NB4 (cell line): Measurements from ENCODE around the gene RBMS3.

Experiments used
- DNase-seq: peaks from one replicate; pipeline ENCODE4 v3.0.0; 2010; ENCODE audit warnings: low read depth
- H3K4me3 ChIP-seq: one replicate; pipeline ENCODE4 v1.5.1; 2011; ENCODE audit warnings: mild to moderate bottlenecking, low read depth, low read length, moderate library complexity
- CTCF ChIP-seq: IDR thresholded peaks from one replicate; pipeline ENCODE4 v1.5.1; 2012; ENCODE audit warnings: low read depth, low read length
- MAX ChIP-seq: IDR thresholded peaks from 2 replicates; pipeline ENCODE4 v1.6.1; 2011; ENCODE audit warnings: low read depth, low read length
- MYC ChIP-seq: IDR thresholded peaks from 2 replicates; pipeline ENCODE4 v1.6.1; 2011; ENCODE audit warnings: low read depth, low read length
- POLR2A ChIP-seq: IDR thresholded peaks from 2 replicates; pipeline ENCODE4 v1.6.1; 2011; ENCODE audit warnings: mild to moderate bottlenecking; ENCODE audit not compliant: insufficient read length; ENCODE audit errors: extremely low read depth

RBMS3 gene

DNA sequence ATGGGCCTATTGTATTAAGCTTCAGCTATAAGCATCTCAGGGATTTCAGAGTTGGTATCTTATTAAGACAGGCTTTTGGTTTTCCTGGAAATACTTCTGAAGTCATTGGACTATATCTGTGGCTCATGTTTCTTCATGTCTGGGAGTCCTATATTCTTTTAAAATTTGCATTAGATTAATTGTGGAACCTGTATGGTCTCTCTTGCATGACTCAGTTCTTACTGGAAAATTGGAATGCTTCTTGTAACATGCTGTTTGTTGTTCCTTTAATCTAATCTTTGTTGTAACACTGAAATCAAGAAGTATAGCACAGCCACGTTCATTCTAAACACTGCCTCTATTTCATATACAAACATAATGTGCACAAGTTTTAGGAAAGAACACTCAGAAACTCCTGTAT is 208.1 kb downstream of the RBMS3 start:
- TF ChIP-seq MAX, result no peak
- TF ChIP-seq MYC, result no peak
- no peak for TF ChIP-seq POLR2A
- no peak for TF ChIP-seq CTCF
- DNase-seq, result no peak
- no peak overlapping the region for H3K4me3 ChIP-seq

DNA sequence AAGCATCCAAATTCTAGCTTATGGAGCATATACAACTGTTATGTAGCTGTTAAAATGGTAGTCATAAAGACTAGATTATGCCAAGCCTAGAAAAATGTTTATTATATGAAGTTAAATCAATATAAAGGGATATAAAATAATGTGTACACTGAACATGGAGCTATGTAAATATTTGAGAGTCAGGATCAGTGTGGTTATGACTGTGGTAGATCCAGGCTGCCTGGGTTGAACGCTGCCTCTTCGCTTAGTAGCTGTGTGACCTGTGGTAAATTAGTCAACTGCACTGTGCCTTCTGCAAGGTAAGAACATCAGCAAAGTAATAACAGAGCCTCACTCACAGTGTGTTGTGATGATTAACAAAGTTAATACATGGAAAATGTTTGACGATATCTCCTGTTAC is 212.2 kb downstream of the RBMS3 start:
- no peak overlapping the region for H3K4me3 ChIP-seq
- DNase-seq, result no peak
- no peak for TF ChIP-seq CTCF
- no peak for TF ChIP-seq MAX
- no peak for TF ChIP-seq MYC
- TF ChIP-seq POLR2A, result no peak

DNA sequence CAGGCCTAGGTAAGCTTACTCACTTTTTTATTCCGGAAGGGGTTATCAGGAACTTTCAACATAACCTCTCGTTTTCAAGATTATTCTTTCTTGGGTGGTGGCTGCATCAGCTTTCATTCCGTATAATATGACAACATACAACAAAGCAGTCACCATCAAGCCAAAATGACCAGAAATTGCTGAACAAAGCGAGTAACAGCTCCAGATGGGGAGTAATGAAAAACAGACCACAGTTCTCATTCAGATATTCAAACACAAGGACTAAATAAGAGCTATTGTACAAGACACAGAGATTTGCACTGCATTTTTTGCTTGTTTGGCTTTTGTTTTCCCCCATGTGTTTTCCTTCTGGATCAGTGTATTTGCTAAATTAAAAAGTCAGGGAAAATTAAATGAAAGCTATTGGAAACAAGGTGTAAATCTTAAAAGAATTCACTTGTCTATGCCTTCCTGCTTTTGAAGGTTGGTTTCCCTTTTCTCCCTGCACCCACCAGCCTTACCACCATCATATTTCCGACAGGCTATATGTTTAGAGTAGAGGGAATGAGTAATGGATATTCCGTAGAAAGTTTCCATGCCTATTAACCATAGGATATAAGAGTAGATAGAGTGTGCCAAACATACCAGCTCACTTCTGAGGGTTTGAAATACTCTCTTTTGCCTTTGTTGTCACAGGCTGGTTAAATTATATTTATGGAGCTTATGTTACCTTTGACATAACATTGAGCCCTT is 213.6 kb downstream of the RBMS3 start:
- no peak for DNase-seq
- TF ChIP-seq MYC, result no peak
- no peak for TF ChIP-seq POLR2A
- no peak for TF ChIP-seq MAX
- no peak for TF ChIP-seq CTCF
- no peak overlapping the region for H3K4me3 ChIP-seq

GRCh38 chr3:29497282-29497681 is 216.4 kb downstream of the RBMS3 start:
- H3K4me3 ChIP-seq, result no peak overlapping the region
- DNase-seq, result no peak
- TF ChIP-seq MYC (no peak), POLR2A (no peak), MAX (no peak), CTCF (no peak)

DNA sequence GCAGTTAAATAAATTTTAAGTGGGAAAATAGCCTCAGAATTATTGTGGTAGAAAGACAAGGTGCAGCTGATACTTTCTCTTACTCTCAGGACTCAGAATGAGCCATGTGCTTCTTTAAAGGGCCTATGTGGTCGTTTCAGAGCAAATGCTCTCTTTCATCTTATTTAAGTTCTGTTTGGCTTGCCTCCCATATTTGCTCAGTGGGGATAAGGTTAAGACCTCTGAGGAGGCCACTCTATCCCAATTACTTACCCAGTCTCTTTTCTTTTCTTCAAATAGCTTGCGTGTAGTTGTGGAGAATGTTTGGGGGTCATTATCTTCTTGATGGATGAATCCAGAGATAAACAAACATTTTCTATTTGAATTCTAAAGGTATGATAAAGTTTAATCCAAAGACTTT is 221.9 kb downstream of the RBMS3 start:
- H3K4me3 ChIP-seq, result no peak overlapping the region
- no peak for DNase-seq
- TF ChIP-seq CTCF (no peak), MAX (no peak), MYC (no peak), POLR2A (no peak)

DNA sequence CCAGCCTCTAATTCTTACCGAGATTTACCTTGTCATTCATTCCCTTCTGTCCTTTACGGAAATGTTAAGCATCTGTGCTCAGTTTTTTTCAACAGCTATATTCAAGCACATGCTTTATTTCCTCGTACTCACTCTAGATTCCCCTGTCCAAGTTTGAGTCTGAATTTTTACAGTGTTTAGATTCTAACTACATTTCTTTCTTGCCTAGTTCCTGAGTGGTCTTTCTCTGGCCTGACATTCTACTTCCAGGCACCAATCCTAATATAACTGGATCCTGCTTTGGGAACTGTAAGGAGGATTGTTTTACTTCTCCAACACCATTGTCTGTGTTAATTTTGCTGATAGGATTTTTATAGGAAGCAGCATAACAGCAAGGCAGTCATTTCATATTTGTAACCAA is 222.4 kb downstream of the RBMS3 start:
- no peak overlapping the region for H3K4me3 ChIP-seq
- TF ChIP-seq POLR2A (no peak), CTCF (no peak), MAX (no peak), MYC (no peak)
- DNase-seq, result no peak
